CD4-positive, alpha-beta T cell treated with Interleukin-15 for 1 hour (primary cell): ENCODE measurements around the gene IER3.

Experiments used
- DNase-seq: peaks from one replicate; pipeline ENCODE4 v3.0.0-alpha.2; 2020

The IER3 gene

GRCh38 chr6:30744054-30744805 is at the start of gene IER3:
Gene IER3, minus strand, starts transcription at chr6:30744547. Its CDS starts 29 bp downstream, at chr6:30744518.
- peak; percentile 86 for DNase-seq

GRCh38 chr6:30793521-30794194 is 49.3 kb upstream of the IER3 start:
- no peak for DNase-seq

GRCh38 chr6:30792786-30793185 is 48.4 kb upstream of the IER3 start:
- DNase-seq: no peak

- no peak for DNase-seq
Measured at GRCh38 chr6:30790724-30791383, 46.5 kb upstream of the IER3 start.

GRCh38 chr6:30789606-30790005 is 45.3 kb upstream of the IER3 start:
- no peak for DNase-seq

- DNase-seq: peak; percentile 28
Measured at GRCh38 chr6:30787954-30788353, 43.6 kb upstream of the IER3 start.

- no peak for DNase-seq
Measured at GRCh38 chr6:30782425-30783014, 38.2 kb upstream of the IER3 start.

- DNase-seq: peak; percentile 85
Measured at GRCh38 chr6:30781743-30782424, 37.5 kb upstream of the IER3 start.

GRCh38 chr6:30781395-30781742 is 37.0 kb upstream of the IER3 start:
- peak; percentile 18 for DNase-seq

GRCh38 chr6:30780642-30780920 is 36.2 kb upstream of the IER3 start:
- DNase-seq: no peak

GRCh38 chr6:30779850-30780641 is 35.7 kb upstream of the IER3 start:
- no peak for DNase-seq

GRCh38 chr6:30778001-30778635 is 33.8 kb upstream of the IER3 start:
- DNase-seq: no peak

GRCh38 chr6:30777155-30777485 is 32.8 kb upstream of the IER3 start:
- DNase-seq: no peak

- no peak for DNase-seq
Measured at GRCh38 chr6:30776390-30777154, 32.2 kb upstream of the IER3 start.

GRCh38 chr6:30775104-30775503 is 30.8 kb upstream of the IER3 start:
- no peak for DNase-seq

GRCh38 chr6:30774701-30775100 is 30.4 kb upstream of the IER3 start:
- no peak for DNase-seq

- no peak for DNase-seq
Measured at GRCh38 chr6:30770592-30770991, 26.2 kb upstream of the IER3 start.

GRCh38 chr6:30769853-30770524 is 25.6 kb upstream of the IER3 start:
- DNase-seq: no peak

- DNase-seq: peak; percentile 63
Measured at GRCh38 chr6:30769088-30769852, 24.9 kb upstream of the IER3 start.

- DNase-seq: no peak
Measured at GRCh38 chr6:30768634-30769087, 24.3 kb upstream of the IER3 start.
